Measurements from ENCODE around the gene HLA-DQA1. TPM values are rescaled to one million over a fixed set of nuclear protein-coding genes. Genes with fewer than 3 reads are reported as not detected.
"Not testable (repeated sequence)": the region's sequence is repeated elsewhere in the genome, so short reads cannot be mapped to it uniquely, and the experiment has no call there.

The HLA-DQA1 gene
- total RNA-seq, 2 experiments from 2014 or later: 5.9 to 6.9 TPM

- H3K4me1 ChIP-seq (ENCODE audit: insufficient read depth, low read length): no peaks in the 10 kb centered on the region
- H3K27me3 ChIP-seq (ENCODE audit: control insufficient read depth in 1 of 2, insufficient read depth in 2 of 2, low read length in 2 of 2): no peaks in the 10 kb centered on the region
- Mint-ChIP-seq H3K4me3 (no peak overlapping the region), H3K9me3 (no peaks in the 10 kb centered on the region), H3K36me3 (ENCODE audit: low read depth) (no peaks in the 10 kb centered on the region), H3K4me1 (ENCODE audit: low read depth) (peaks cover 25% of the 10 kb centered on the region), H3K27me3 (no peaks in the 10 kb centered on the region), H3K27ac (no peak overlapping the region)
- no peaks in the 10 kb centered on the region for H3K9me3 ChIP-seq (ENCODE audit: control insufficient read depth in 1 of 2, insufficient read depth in 1 of 2, low read length in 2 of 2)
- POLR2A ChIA-PET: no interaction called here
- ATAC-seq (ENCODE audit: poor library complexity) (no peak), DNase-seq (no peak)
- CTCF ChIA-PET: interaction anchor here (1.2 to 1.3 kb wide), 2 partner anchors 16 to 225 kb away, joined by 3 read pairs; no protein-coding TSS in a partner anchor
- TF ChIP-seq, protein P1, sequence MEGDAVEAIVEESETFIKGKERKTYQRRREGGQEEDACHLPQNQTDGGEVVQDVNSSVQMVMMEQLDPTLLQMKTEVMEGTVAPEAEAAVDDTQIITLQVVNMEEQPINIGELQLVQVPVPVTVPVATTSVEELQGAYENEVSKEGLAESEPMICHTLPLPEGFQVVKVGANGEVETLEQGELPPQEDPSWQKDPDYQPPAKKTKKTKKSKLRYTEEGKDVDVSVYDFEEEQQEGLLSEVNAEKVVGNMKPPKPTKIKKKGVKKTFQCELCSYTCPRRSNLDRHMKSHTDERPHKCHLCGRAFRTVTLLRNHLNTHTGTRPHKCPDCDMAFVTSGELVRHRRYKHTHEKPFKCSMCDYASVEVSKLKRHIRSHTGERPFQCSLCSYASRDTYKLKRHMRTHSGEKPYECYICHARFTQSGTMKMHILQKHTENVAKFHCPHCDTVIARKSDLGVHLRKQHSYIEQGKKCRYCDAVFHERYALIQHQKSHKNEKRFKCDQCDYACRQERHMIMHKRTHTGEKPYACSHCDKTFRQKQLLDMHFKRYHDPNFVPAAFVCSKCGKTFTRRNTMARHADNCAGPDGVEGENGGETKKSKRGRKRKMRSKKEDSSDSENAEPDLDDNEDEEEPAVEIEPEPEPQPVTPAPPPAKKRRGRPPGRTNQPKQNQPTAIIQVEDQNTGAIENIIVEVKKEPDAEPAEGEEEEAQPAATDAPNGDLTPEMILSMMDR (IDR thresholded peaks at IDR 0.05): no peak
- intact Hi-C loops (cut with DNase I, micrococcal nuclease): no loop called here
- H3K36me3 ChIP-seq (ENCODE audit: insufficient read depth, low read length): no peaks in the 10 kb centered on the region
- no peak overlapping the region for H3K27ac ChIP-seq (ENCODE audit: low read depth in 1 of 2, low read length in 2 of 2)
- no peak overlapping the region for H3K4me3 ChIP-seq (ENCODE audit: low read length)
Observed at GRCh38 chr6:32638532-32639219, 1.5 kb downstream of the HLA-DQA1 start.

DNA sequence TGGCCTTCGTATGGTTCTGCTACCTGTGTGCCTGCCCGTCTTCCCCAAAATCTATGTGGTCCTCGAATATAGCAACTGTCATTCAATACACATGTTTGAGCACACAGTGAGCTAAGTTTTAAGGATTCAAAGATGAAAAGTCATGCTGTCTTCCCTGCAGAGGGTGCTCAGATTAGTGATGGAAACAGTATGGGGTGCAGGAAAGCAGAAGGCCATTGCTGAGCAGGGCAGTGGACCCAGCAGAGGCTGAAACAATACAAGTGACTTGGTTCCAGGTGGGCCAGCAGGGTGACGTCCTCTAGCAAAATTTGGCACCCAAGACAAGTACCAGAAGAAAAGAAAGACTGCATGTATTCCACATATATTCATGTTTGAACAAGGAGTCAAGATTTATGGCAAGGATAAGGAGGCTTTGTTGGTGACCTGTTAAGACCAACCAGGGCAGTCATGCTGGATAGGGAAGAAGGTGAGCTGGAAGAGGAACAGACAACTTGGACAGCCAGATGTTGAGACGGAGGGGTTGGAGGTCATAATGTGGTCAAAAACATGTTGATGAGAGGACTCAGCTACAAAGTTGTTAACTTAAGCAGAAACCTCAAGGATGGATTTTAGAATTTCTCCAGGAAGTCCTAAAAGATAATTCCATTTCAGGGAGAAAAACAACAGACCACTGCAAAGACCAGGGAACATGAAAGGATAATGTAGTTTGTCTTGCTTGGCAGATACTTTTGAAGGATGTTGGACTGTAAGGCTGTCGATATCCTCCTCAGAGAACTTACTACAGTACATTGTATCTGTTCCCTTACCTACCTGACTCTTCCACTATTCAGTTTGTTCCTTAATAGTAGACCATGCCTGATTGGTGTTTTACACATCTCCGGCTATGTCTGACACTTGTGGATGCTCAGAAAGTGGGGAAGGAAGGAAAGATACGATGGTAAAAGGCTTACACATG lies 2.5 kb downstream of the HLA-DQA1 start:
- H3K27me3 ChIP-seq (ENCODE audit: control insufficient read depth in 1 of 2, insufficient read depth in 2 of 2, low read length in 2 of 2): no peaks in the 10 kb centered on the region
- Mint-ChIP-seq H3K4me3 (no peak overlapping the region), H3K27me3 (no peaks in the 10 kb centered on the region), H3K4me1 (ENCODE audit: low read depth) (peaks cover 19% of the 10 kb centered on the region), H3K27ac (no peak overlapping the region), H3K9me3 (no peaks in the 10 kb centered on the region), H3K36me3 (ENCODE audit: low read depth) (no peaks in the 10 kb centered on the region)
- no peak for ATAC-seq (ENCODE audit: poor library complexity)
- H3K4me3 ChIP-seq (ENCODE audit: low read length): no peak overlapping the region
- intact Hi-C loops (cut with DNase I, micrococcal nuclease): loop anchor here in 1 of 2 experiments (2.0 kb wide), 1 partner anchor 105 kb away; no protein-coding TSS in a partner anchor
- H3K4me1 ChIP-seq (ENCODE audit: insufficient read depth, low read length): no peaks in the 10 kb centered on the region
- H3K27ac ChIP-seq (ENCODE audit: low read depth in 1 of 2, low read length in 2 of 2): no peak overlapping the region
- no peaks in the 10 kb centered on the region for H3K9me3 ChIP-seq (ENCODE audit: control insufficient read depth in 1 of 2, insufficient read depth in 1 of 2, low read length in 2 of 2)
- ChIA-PET POLR2A (no interaction called here), CTCF (no interaction called here)
- H3K36me3 ChIP-seq (ENCODE audit: insufficient read depth, low read length): no peaks in the 10 kb centered on the region
- no peak for DNase-seq
- TF ChIP-seq, protein P1 (IDR thresholded peaks at IDR 0.05): no peak

GRCh38 chr6:32641122-32641521 lies 3.9 kb downstream of the HLA-DQA1 start:
- CTCF ChIA-PET: no interaction called here
- no peak overlapping the region for H3K4me3 Mint-ChIP-seq

GRCh38 chr6:32641785-32642719 lies 4.8 kb downstream of the HLA-DQA1 start:
- H3K27ac Mint-ChIP-seq: not testable (repeated sequence)

More at GRCh38 chr6:32641122-32641521, 3.9 kb downstream of the HLA-DQA1 start:
- H3K9me3 ChIP-seq (ENCODE audit: control insufficient read depth in 1 of 2, insufficient read depth in 1 of 2, low read length in 2 of 2): no peaks in the 10 kb centered on the region
- TF ChIP-seq, protein P1 (IDR thresholded peaks at IDR 0.05): no peak
- no peaks in the 10 kb centered on the region for H3K27me3 ChIP-seq (ENCODE audit: control insufficient read depth in 1 of 2, insufficient read depth in 2 of 2, low read length in 2 of 2)
- H3K27ac ChIP-seq (ENCODE audit: low read depth in 1 of 2, low read length in 2 of 2): no peak overlapping the region
- Mint-ChIP-seq H3K27ac (no peak overlapping the region), H3K36me3 (ENCODE audit: low read depth) (no peaks in the 10 kb centered on the region), H3K9me3 (no peaks in the 10 kb centered on the region), H3K27me3 (no peaks in the 10 kb centered on the region), H3K4me1 (ENCODE audit: low read depth) (peaks cover 11% of the 10 kb centered on the region)
- DNase-seq (no peak), ATAC-seq (ENCODE audit: poor library complexity) (no peak)
- H3K36me3 ChIP-seq (ENCODE audit: insufficient read depth, low read length): no peaks in the 10 kb centered on the region
- H3K4me3 ChIP-seq (ENCODE audit: low read length): no peak overlapping the region
- POLR2A ChIA-PET: no interaction called here
- no peaks in the 10 kb centered on the region for H3K4me1 ChIP-seq (ENCODE audit: insufficient read depth, low read length)
- intact Hi-C loops (cut with DNase I, micrococcal nuclease): loop anchor here in 1 of 2 experiments (2.0 kb wide), 1 partner anchor 104 kb away; no protein-coding TSS in a partner anchor

More at GRCh38 chr6:32641785-32642719, 4.8 kb downstream of the HLA-DQA1 start:
- H3K4me1 ChIP-seq (ENCODE audit: insufficient read depth, low read length); ATAC-seq (ENCODE audit: poor library complexity); CTCF ChIA-PET; H3K27me3 ChIP-seq (ENCODE audit: control insufficient read depth in 1 of 2, insufficient read depth in 2 of 2, low read length in 2 of 2); POLR2A ChIA-PET; H3K9me3 Mint-ChIP-seq; H3K27me3 Mint-ChIP-seq; H3K27ac ChIP-seq (ENCODE audit: low read depth in 1 of 2, low read length in 2 of 2); H3K4me3 Mint-ChIP-seq; H3K4me3 ChIP-seq (ENCODE audit: low read length); H3K36me3 Mint-ChIP-seq (ENCODE audit: low read depth); H3K9me3 ChIP-seq (ENCODE audit: control insufficient read depth in 1 of 2, insufficient read depth in 1 of 2, low read length in 2 of 2); H3K36me3 ChIP-seq (ENCODE audit: insufficient read depth, low read length): not testable (repeated sequence)
- DNase-seq: peak in 2 of 14 experiments; percentile 36 to 43
- H3K4me1 Mint-ChIP-seq (ENCODE audit: low read depth): peaks cover 11% of the 10 kb centered on the region
- intact Hi-C loops (cut with DNase I, micrococcal nuclease): loop anchor here (2.0 kb wide), 2 partner anchors 103 to 105 kb away; no protein-coding TSS in a partner anchor

All from CD4-positive, alpha-beta T cell (primary cell).